HCT116 (cell line): ENCODE measurements around the gene DCTN2. TPM values are rescaled to one million over a fixed set of nuclear protein-coding genes. Genes with fewer than 3 reads are reported as not detected.

Experiments used
- ATAC-seq: fragments of 200-7000 bp; cut with Tn5 transposase; 2 replicates; pipeline ENCODE4 v1.9.1; 2020; ENCODE audit warnings: mild to moderate bottlenecking, moderate library complexity
- BruUV-seq: library from RNA; stranded (reverse); fragments of 400-500 nt; replicated peaks from 2 replicates; lab custom pipeline; 2021; lab: Mats Ljungman, UMichigan
- CTCF ChIA-PET: fragments of 300-600 bp; sonication (Branson Sonifier 250); formaldehyde crosslinking; loops from one replicate; lab custom pipeline; 2021; ENCODE audit warnings: antibody characterized with exemption; lab: Charles Lee
- POLR2A ChIA-PET: fragments of 300-600, 350-600 bp; sonication (Branson Sonifier 250); formaldehyde crosslinking; loops from one replicate; lab custom pipeline; 2021; ENCODE audit warnings: antibody characterized with exemption; lab: Charles Lee
- RAD21 ChIA-PET, 2 experiments: fragments of 300-600 bp; sonication (Branson Sonifier 250); formaldehyde crosslinking; loops; one replicate each; lab custom pipeline; 2023; ENCODE audit warnings: low total read pairs in 2 of 2; ENCODE audit not compliant: uncharacterized antibody in 2 of 2, unreplicated experiment in 2 of 2, low non-redundant PET in 1 of 2; lab: Charles Lee
- DNase-seq: peaks from one replicate; pipeline ENCODE4 v3.0.0-alpha.2; 2010; ENCODE audit warnings: low read depth, low spot score
- H2AFZ ChIP-seq: fragments of 200-600 bp; shearing (Covaris generic), sonication (generic); 2 replicates; pipeline ENCODE4 v1.6.1; 2017; ENCODE audit warnings: low read depth, mixed run types, mixed read lengths, antibody characterized with exemption, low read length; ENCODE audit not compliant: poor library complexity, severe bottlenecking
- H3K27ac ChIP-seq: 2 replicates; pipeline ENCODE4 v1.5.1; 2012; ENCODE audit warnings: low read depth, low read length
- H3K27me3 ChIP-seq: fragments of 200-600 bp; sonication (generic); 2 replicates; pipeline ENCODE4 v1.6.1; 2016; ENCODE audit warnings: mixed run types, low read length, mixed read lengths; ENCODE audit not compliant: insufficient read depth
- H3K36me3 ChIP-seq, 2 experiments: fragments of 200-500 bp in 1 of 2; fragments of 200-600 bp in 1 of 2; sonication (Bioruptor generic) in 1 of 2; sonication (generic) in 1 of 2; 2 replicates each; pipeline versions ENCODE4 v1.5.1 to v1.6.1; 2014 to 2016; ENCODE audit warnings: low read length in 2 of 2, inconsistent platforms in 1 of 2, mixed read lengths in 1 of 2, mixed run types in 1 of 2; ENCODE audit not compliant: insufficient read depth in 2 of 2, control insufficient read depth in 1 of 2
- H3K4me1 ChIP-seq, 2 experiments: fragments of 200-600 bp in 1 of 2; sonication (generic) in 1 of 2; 2 replicates each; pipeline versions ENCODE4 v1.5.1 to v1.6.1; 2012 to 2017; ENCODE audit warnings: low read length in 2 of 2, inconsistent platforms in 1 of 2, mild to moderate bottlenecking in 1 of 2, mixed read lengths in 1 of 2, mixed run types in 1 of 2, moderate library complexity in 1 of 2; ENCODE audit not compliant: insufficient read depth in 2 of 2, control insufficient read depth in 1 of 2
- H3K4me2 ChIP-seq: fragments of 200-600 bp; sonication (generic); 2 replicates; pipeline ENCODE4 v1.6.1; 2017; ENCODE audit warnings: mixed run types, low read length, mixed read lengths
- H3K4me3 ChIP-seq, 2 experiments: fragments of 200-600 bp in 1 of 2; sonication (generic) in 1 of 2; replicated peaks in 1 of 2; 2 replicates each; pipeline ENCODE4 v1.5.1; 2011 to 2016; ENCODE audit warnings: low read length in 2 of 2, control low read depth in 1 of 2, low read depth in 1 of 2, mild to moderate bottlenecking in 1 of 2, mixed read lengths in 1 of 2, mixed run types in 1 of 2
- H3K79me2 ChIP-seq: fragments of 200-600 bp; sonication (generic); 2 replicates; pipeline ENCODE4 v1.6.1; 2017; ENCODE audit warnings: mild to moderate bottlenecking, mixed run types, low read length, moderate library complexity, mixed read lengths; ENCODE audit not compliant: insufficient read depth
- H3K9ac ChIP-seq: fragments of 200-600 bp; sonication (generic); 2 replicates; pipeline ENCODE4 v1.6.1; 2016; ENCODE audit warnings: low read length, mixed read lengths
- H3K9me2 ChIP-seq: fragments of 200-600 bp; sonication (generic), shearing (Covaris generic); 2 replicates; pipeline ENCODE4 v1.6.1; 2017; ENCODE audit warnings: mixed run types, mild to moderate bottlenecking, moderate library complexity; ENCODE audit not compliant: insufficient read depth
- H3K9me3 ChIP-seq, 2 experiments: fragments of 200-500 bp in 1 of 2; fragments of 200-600 bp in 1 of 2; sonication (Bioruptor generic) in 1 of 2; sonication (generic) in 1 of 2; 2 replicates each; pipeline ENCODE4 v1.6.1; 2014 to 2017; ENCODE audit warnings: low read length in 2 of 2, mixed read lengths in 2 of 2, inconsistent platforms in 1 of 2, low read depth in 1 of 2, mild to moderate bottlenecking in 1 of 2, mixed run types in 1 of 2, moderate library complexity in 1 of 2; ENCODE audit not compliant: control insufficient read depth in 1 of 2, insufficient read depth in 1 of 2
- H4K20me1 ChIP-seq: fragments of 200-600 bp; sonication (generic), shearing (Covaris generic); 2 replicates; pipeline ENCODE4 v1.6.1; 2017; ENCODE audit warnings: mixed run types, mild to moderate bottlenecking, moderate library complexity; ENCODE audit not compliant: insufficient read depth
- ATF3 ChIP-seq: IDR thresholded peaks from 2 replicates; pipeline ENCODE4 v1.6.1; 2012
- CBX3 ChIP-seq: IDR thresholded peaks from 2 replicates; pipeline ENCODE4 v1.6.1; 2012; ENCODE audit warnings: low read depth
- CEBPB ChIP-seq: IDR thresholded peaks from 2 replicates; pipeline ENCODE4 v1.6.1; 2012; ENCODE audit warnings: low read depth
- CTCF ChIP-seq, 3 experiments: fragments of 200-600 bp in 1 of 3; sonication (generic) in 1 of 3; IDR thresholded peaks in 2 of 3; conservative IDR thresholded peaks in 1 of 3; 2 replicates each; pipeline ENCODE4 v1.5.1; 2012 to 2017; ENCODE audit warnings: low read depth in 2 of 3, low read length in 2 of 3, antibody characterized with exemption in 1 of 3, borderline replicate concordance in 1 of 3, control low read depth in 1 of 3, mild to moderate bottlenecking in 1 of 3, mixed read lengths in 1 of 3, mixed run types in 1 of 3, moderate library complexity in 1 of 3; ENCODE audit not compliant: insufficient read depth in 1 of 3
- ELF1 ChIP-seq: IDR thresholded peaks from 2 replicates; pipeline ENCODE4 v1.6.1; 2012; ENCODE audit warnings: low read depth, borderline replicate concordance
- EZH2 ChIP-seq: fragments of 200-600 bp; sonication (generic); IDR thresholded peaks from 2 replicates; pipeline ENCODE4 v1.6.1; 2017; ENCODE audit warnings: antibody characterized with exemption, mixed run types
- EZH2phosphoT487 ChIP-seq: fragments of 200-600 bp; IDR thresholded peaks from 2 replicates; pipeline ENCODE4 v1.6.1; 2018; ENCODE audit warnings: antibody characterized with exemption, borderline replicate concordance
- JUND ChIP-seq: IDR thresholded peaks from 2 replicates; pipeline ENCODE4 v1.6.1; 2012
- POLR2A ChIP-seq: IDR thresholded peaks from 2 replicates; pipeline ENCODE4 v1.7.0; 2011; ENCODE audit warnings: borderline replicate concordance; ENCODE audit not compliant: insufficient read depth, insufficient read length; ENCODE audit errors: extremely low read depth
- POLR2AphosphoS5 ChIP-seq: IDR thresholded peaks from 2 replicates; pipeline ENCODE4 v1.6.1; 2011; ENCODE audit warnings: mild to moderate bottlenecking, low read depth, low read length, moderate library complexity
- REST ChIP-seq: IDR thresholded peaks from 2 replicates; pipeline ENCODE4 v1.6.1; 2012; ENCODE audit warnings: low read depth
- SP1 ChIP-seq: IDR thresholded peaks from 2 replicates; pipeline ENCODE4 v1.6.1; 2012; ENCODE audit warnings: low read depth
- SRF ChIP-seq: IDR thresholded peaks from 2 replicates; pipeline ENCODE4 v1.6.1; 2012; ENCODE audit warnings: low read depth
- TCF7L2 ChIP-seq: IDR thresholded peaks from 2 replicates; pipeline ENCODE4 v1.7.0; 2011; ENCODE audit warnings: borderline replicate concordance, inconsistent platforms; ENCODE audit not compliant: insufficient read depth, insufficient read length; ENCODE audit errors: extremely low read depth
- YY1 ChIP-seq: IDR thresholded peaks from 2 replicates; pipeline ENCODE4 v1.6.1; 2011; ENCODE audit warnings: low read length, low read depth, moderate library complexity, mild to moderate bottlenecking; ENCODE audit not compliant: insufficient replicate concordance; ENCODE audit errors: extremely low read depth
- ZBTB33 ChIP-seq: IDR thresholded peaks from 2 replicates; pipeline ENCODE4 v1.6.1; 2011; ENCODE audit warnings: mild to moderate bottlenecking, low read length, moderate library complexity; ENCODE audit not compliant: insufficient replicate concordance; ENCODE audit errors: extremely low read depth
- intact Hi-C: fragments of 100-400 bp; cut with micrococcal nuclease; formaldehyde crosslinking; loops from 2 replicates; pipeline ENCODE4 v1.10.0; 2022
- total RNA-seq: library from RNA; stranded (reverse); gene quantifications from one replicate; pipeline ENCODE4 v1.2.1, GENCODE V29; 2021; ENCODE audit not compliant: unreplicated experiment

The DCTN2 gene
- total RNA-seq, 1 experiment from 2014 or later = 95.9 TPM

GRCh38 chr12:57558864-57559263 lies 11.9 kb upstream of the DCTN2 start:
- Histone ChIP-seq H3K27ac (no peak overlapping the region), H4K20me1 (no peaks in the 10 kb centered on the region), H3K4me1 (peaks cover 9 to 16% of the 10 kb centered on the region in 2 experiments), H3K27me3 (no peaks in the 10 kb centered on the region), H3K79me2 (no peaks in the 10 kb centered on the region), H3K9me2 (no peaks in the 10 kb centered on the region), H3K4me2 (no peak overlapping the region), H3K36me3 (no peaks in the 10 kb centered on the region), H2AFZ (no peak overlapping the region), H3K9me3 (no peaks in the 10 kb centered on the region), H3K9ac (no peak overlapping the region), H3K4me3 (no peak overlapping the region)
- ChIA-PET RAD21 (no interaction called here), CTCF (interaction anchor here (1.6 kb wide), 1 partner anchor 25 kb away, joined by 4 read pairs; no protein-coding TSS in a partner anchor), POLR2A (no interaction called here)
- intact Hi-C loops = no loop called here
- no TSS peak for BruUV-seq
- ATAC-seq (no peak), DNase-seq (no peak)
- TF ChIP-seq SRF = no peak
- no peak for TF ChIP-seq ZBTB33
- TF ChIP-seq POLR2AphosphoS5 = no peak
- no peak for TF ChIP-seq SP1
- no peak for TF ChIP-seq EZH2
- no peak for TF ChIP-seq ELF1
- no peak for TF ChIP-seq CBX3
- no peak for TF ChIP-seq TCF7L2
- TF ChIP-seq YY1 = no peak
- TF ChIP-seq ATF3 = no peak
- no peak for TF ChIP-seq EZH2phosphoT487
- no peak for TF ChIP-seq CTCF (IDR thresholded peaks at IDR 0.05 in 2 of 3, conservative IDR thresholded peaks at IDR 0.05 in 1 of 3; ENCODE audit: borderline replicate concordance in 1 of 3, insufficient read depth in 1 of 3, low read depth in 2 of 3, low read length in 2 of 3)
- TF ChIP-seq CEBPB = no peak
- TF ChIP-seq POLR2A = no peak
- no peak for TF ChIP-seq REST
- TF ChIP-seq JUND = no peak
